GM19239 (cell line): ENCODE data around the gene ANKRD28.

Experiments
- DNase-seq: peaks from one replicate; pipeline ENCODE4 v3.0.0; 2011; ENCODE audit warnings: low spot score; ENCODE audit not compliant: insufficient read length
- FAIRE-seq: peaks from 2 replicates; lab custom pipeline; 2011; peaks lifted over from hg19 to GRCh38; lab: Jason Lieb, UNC

The ANKRD28 gene

DNA sequence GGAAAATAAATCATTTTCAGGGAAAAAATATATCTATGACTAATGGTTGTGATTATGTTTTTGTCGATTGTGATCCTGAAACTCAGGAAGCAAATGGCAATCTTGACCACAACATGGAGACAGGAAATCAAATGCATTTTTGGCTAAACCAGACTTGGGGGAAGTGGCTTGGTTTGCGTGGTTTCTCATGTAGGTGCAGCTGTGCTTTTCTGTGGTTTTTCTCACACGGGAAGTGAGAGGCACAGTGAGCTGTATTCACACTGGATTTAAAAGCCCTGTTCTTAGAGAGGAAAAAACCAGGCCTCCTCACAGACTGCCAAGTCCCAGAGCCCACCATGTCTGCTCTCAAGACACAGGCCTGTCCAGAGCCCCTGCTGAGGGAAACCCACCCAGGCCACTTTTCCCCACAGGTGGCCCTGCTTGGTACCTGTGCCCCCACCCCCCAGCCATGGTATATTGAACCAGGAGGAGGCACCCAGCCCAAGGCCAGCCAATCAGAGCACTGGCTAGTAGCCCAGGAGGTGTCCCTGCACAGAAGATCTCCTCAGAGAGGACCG lies 150.1 kb downstream of the ANKRD28 start:
- DNase-seq = peak; percentile 38

DNA sequence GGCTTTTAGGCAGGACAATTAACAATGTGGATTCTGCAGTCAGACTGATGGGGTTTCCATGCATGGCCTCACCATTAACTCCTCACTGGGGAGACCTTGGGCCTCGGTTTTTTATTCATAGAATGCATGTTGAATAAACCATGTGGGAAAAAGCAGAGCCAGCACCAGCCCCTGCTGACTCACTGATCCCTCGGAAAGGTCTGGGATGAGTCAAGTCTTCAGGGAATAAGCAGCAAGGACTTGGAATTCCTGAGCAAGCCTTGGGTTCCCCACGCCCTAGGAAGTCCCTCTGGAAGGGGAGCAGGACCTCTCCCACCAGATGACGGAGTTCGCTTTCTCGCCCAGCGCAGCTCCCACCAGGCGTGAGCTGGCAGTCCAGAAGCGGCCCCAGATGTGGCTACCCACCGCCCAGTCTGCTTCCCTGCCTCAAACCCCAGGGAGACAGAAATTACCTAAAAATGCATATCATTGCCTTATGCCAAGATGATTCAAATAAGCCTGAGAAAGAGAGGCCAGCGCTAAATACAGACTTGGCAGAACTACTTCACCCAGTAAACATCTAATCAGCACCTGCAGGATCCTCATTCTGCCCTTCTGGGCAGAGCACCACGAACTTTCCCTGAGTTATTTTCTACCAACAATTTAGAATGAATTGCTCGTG lies 150.8 kb downstream of the ANKRD28 start:
- DNase-seq (no peak), FAIRE-seq (no peak)

More for the DNA sequence above, 150.1 kb downstream of the ANKRD28 start:
- peak; percentile 96 for FAIRE-seq

- DNase-seq (no peak), FAIRE-seq (no peak)
These were observed 151.9 kb downstream of the ANKRD28 start for GRCh38 chr3:15645740-15646501.

DNA sequence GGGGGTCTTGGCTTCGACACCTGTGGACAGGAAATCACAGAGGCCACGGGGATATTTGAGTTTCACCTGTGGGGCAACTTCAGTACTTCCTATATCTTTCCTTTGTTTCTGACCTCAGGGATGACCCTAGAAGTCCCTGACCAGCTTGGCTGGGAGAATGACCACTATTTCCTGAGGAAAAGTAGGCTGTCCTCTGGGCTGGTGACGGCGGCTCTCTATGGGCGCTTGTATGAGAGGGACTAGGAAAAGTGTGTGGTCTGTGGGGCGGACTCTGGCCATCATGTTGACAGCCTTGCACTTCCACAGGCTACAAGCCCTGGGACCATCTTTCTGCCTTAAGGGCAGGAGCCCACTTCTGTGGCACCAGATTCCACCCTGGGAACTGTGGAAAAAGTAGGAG lies 152.5 kb downstream of the ANKRD28 start:
- no peak for DNase-seq
- FAIRE-seq = no peak

DNA sequence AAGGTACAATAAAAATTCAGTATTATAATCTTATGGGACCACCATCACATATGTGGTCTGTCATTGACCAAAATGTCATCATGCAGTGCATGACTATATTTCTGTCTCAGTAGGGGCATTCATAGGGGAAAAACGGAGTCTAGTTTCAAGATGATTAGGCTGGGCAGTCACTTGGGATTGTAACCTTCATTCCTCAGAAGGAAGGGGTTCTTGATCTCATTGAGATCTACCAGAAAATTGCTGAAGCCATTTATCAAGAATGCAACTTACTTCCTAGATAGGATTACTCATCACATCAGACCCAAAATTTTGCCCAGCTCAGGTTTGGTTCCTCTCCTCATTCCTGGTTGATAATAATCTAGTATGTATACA lies 158.9 kb downstream of the ANKRD28 start:
- FAIRE-seq = no peak
- no peak for DNase-seq

GRCh38 chr3:15638193-15638890 lies 159.4 kb downstream of the ANKRD28 start:
- no peak for FAIRE-seq

DNA sequence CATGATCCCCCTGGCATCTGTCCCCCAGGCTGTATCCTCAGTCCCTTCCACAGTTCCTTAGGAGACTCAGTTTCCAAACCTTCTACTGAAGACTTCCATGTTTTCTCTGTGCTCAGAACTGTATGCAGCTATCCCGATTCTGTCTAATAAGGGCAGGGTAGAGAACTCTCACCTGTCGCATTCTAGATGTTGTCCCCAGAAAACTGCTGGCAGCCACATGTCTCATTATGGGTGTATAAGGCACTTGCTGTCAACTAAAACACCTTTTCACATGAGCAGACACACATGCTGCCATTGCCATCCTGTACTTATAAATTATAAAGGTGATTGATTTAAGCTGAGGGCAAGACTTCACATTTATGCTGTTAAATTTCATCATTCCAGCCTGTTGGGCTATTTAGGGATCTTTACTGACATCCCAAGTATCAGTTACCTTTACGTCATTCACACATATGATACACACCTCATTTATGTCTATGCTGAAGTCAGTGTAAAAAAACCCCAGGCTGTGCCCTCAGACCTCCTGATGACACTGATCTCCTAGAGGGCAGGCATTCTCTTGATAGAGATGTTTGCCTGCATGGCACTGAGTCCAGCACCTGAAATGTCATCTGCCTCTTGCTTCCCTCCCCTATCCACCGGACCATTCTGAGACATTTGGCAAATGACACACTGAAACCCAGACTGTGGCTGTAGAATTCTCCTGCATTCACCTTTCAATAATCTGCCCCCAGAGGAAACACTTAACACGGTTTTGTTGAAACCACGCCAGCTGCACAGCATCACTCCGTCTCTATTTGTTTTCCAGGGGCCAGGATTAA lies 160.4 kb downstream of the ANKRD28 start:
- FAIRE-seq (peak; percentile 70), DNase-seq (no peak)

More at GRCh38 chr3:15638193-15638890, 159.4 kb downstream of the ANKRD28 start:
- DNase-seq = no peak

- FAIRE-seq (peak; percentile 68), DNase-seq (no peak)
These were observed 161.6 kb downstream of the ANKRD28 start for GRCh38 chr3:15636028-15636709.

- DNase-seq (no peak), FAIRE-seq (no peak)
These were observed 162.6 kb downstream of the ANKRD28 start for GRCh38 chr3:15635121-15635661.

DNA sequence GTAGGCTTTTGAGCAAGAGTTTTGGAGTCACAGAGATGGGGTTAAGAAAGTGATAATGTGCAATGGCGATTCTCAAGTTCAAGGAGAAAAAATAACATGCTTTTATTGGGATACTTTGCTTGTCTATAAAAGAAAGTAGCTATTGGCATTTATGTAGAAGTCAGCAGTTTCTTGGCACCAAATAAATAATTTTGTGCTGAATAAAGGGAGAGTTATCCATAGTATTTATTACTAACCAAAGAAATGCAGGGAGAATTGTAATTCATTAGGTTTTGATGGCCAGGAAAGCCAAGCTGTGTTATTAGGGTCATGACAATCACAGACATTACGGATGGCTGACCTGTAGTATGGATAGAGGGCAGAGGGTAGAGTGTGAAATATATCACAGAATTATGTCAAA lies 163.1 kb downstream of the ANKRD28 start:
- FAIRE-seq (no peak), DNase-seq (no peak)

- no peak for FAIRE-seq
These were observed 163.8 kb downstream of the ANKRD28 start for GRCh38 chr3:15633766-15634598.

DNA sequence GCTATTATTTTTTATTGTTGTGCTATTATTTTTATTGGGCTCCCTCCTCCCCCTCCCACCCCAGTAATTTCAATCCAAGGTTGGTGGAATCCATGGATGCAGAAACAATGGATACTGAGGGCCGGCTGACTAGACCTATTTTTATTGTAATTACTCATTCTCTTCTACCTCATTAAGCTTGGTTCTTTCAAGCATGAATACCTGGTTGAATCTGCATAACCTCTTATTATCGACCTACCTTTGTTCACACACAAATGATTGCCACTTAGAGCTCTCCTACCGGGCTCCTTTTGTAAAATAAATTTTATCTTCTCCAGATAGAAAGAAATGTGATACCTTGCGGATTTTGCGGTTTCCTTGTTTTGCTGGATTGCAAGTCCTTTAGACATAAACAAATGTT lies 164.6 kb downstream of the ANKRD28 start:
- FAIRE-seq = no peak

More at GRCh38 chr3:15633766-15634598, 163.8 kb downstream of the ANKRD28 start:
- DNase-seq = no peak

GRCh38 chr3:15632212-15632580 lies 165.6 kb downstream of the ANKRD28 start:
- DNase-seq = no peak
- FAIRE-seq = no peak

More for the DNA sequence above, 164.6 kb downstream of the ANKRD28 start:
- no peak for DNase-seq

- no peak for FAIRE-seq
These were observed 166.2 kb downstream of the ANKRD28 start for GRCh38 chr3:15631426-15632211.

GRCh38 chr3:15630646-15631350 lies 167.0 kb downstream of the ANKRD28 start:
- DNase-seq (no peak), FAIRE-seq (no peak)

More at GRCh38 chr3:15631426-15632211, 166.2 kb downstream of the ANKRD28 start:
- DNase-seq = no peak

GRCh38 chr3:15629860-15630597 lies 167.8 kb downstream of the ANKRD28 start:
- DNase-seq = peak; percentile 64
- peak; percentile 97 for FAIRE-seq
